Mucosa of rectum (tissue), 2 donors: Measurements from ENCODE around the gene FRMD6.
"Not testable (repeated sequence)": the region's sequence is repeated elsewhere in the genome, so short reads cannot be mapped to it uniquely, and the experiment has no call there.

Source experiments
- H3K27ac ChIP-seq, 2 donors: one replicate each; pipeline ENCODE4 v1.7.0; 2013; ENCODE audit warnings: inconsistent platforms in 2 of 2, low read depth in 2 of 2, low read length in 2 of 2
- H3K27me3 ChIP-seq, 2 donors: one replicate each; pipeline ENCODE4 v1.7.0; 2013; ENCODE audit warnings: low read length in 2 of 2; ENCODE audit not compliant: control insufficient read depth in 2 of 2, insufficient read depth in 2 of 2
- H3K36me3 ChIP-seq, 2 donors: one replicate each; pipeline ENCODE4 v1.7.0; 2013; ENCODE audit warnings: low read length in 2 of 2; ENCODE audit not compliant: control insufficient read depth in 2 of 2, insufficient read depth in 2 of 2
- H3K4me1 ChIP-seq, 2 donors: one replicate each; pipeline ENCODE4 v1.7.0; 2013; ENCODE audit warnings: low read length in 2 of 2, mild to moderate bottlenecking in 1 of 2; ENCODE audit not compliant: control insufficient read depth in 2 of 2, insufficient read depth in 2 of 2
- H3K4me3 ChIP-seq, 2 donors: one replicate each; pipeline ENCODE4 v1.7.0; 2013; ENCODE audit warnings: low read length in 2 of 2
- H3K9ac ChIP-seq, 2 donors: one replicate each; pipeline ENCODE4 v1.7.0; 2013; ENCODE audit warnings: low read length in 2 of 2, low read depth in 1 of 2, mild to moderate bottlenecking in 1 of 2
- H3K9me3 ChIP-seq, 2 donors: one replicate each; pipeline ENCODE4 v1.7.0; 2013; ENCODE audit warnings: low read length in 2 of 2; ENCODE audit not compliant: control insufficient read depth in 2 of 2
- donor health status: healthy.
- donor health status: Normal muscosa, but diverticular disease.

Gene FRMD6

GRCh38 chr14:51626788-51627187, 24.9 kb upstream of the FRMD6 start:
- Histone ChIP-seq H3K4me1 (no peaks in the 10 kb centered on the region), H3K27ac (no peak overlapping the region), H3K27me3 (no peaks in the 10 kb centered on the region), H3K9me3 (no peaks in the 10 kb centered on the region), H3K4me3 (no peak overlapping the region), H3K9ac (no peak overlapping the region), H3K36me3 (no peaks in the 10 kb centered on the region)

GRCh38 chr14:51627313-51627712, 24.4 kb upstream of the FRMD6 start:
- H3K27ac ChIP-seq = no peak overlapping the region
- H3K27me3 ChIP-seq = no peaks in the 10 kb centered on the region
- no peaks in the 10 kb centered on the region for H3K9me3 ChIP-seq
- no peaks in the 10 kb centered on the region for H3K36me3 ChIP-seq
- H3K9ac ChIP-seq = no peak overlapping the region
- no peak overlapping the region for H3K4me3 ChIP-seq
- H3K4me1 ChIP-seq = no peaks in the 10 kb centered on the region

DNA sequence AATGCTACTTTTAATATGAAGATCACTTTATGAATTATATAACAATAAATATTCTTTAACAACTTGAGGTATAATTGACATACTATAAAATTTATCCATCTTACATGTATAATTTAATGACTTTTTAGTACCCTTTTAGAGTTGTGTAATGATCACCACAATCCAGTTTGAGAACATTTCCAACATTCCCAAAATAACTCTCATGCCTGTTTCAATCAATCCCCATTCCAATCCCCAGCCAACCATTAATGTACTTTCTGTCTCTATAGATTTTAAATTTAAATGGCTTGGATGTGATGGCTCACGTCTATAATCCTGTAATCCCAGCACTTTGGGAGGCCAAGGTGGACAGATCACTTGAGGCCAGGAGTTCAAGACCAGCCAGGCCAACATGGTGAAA, 23.5 kb upstream of the FRMD6 start:
- no peaks in the 10 kb centered on the region for H3K27me3 ChIP-seq
- H3K36me3 ChIP-seq = no peaks in the 10 kb centered on the region
- no peak overlapping the region for H3K4me3 ChIP-seq
- no peak overlapping the region for H3K9ac ChIP-seq
- no peak overlapping the region for H3K27ac ChIP-seq
- no peaks in the 10 kb centered on the region for H3K9me3 ChIP-seq
- no peaks in the 10 kb centered on the region for H3K4me1 ChIP-seq

- Histone ChIP-seq H3K4me3 (no peak overlapping the region), H3K9ac (no peak overlapping the region), H3K9me3 (no peaks in the 10 kb centered on the region), H3K27ac (no peak overlapping the region), H3K4me1 (no peaks in the 10 kb centered on the region), H3K27me3 (peaks cover 0 to 1% of the 10 kb centered on the region in 2 donors), H3K36me3 (no peaks in the 10 kb centered on the region)
Observed at GRCh38 chr14:51630987-51631386, 20.7 kb upstream of the FRMD6 start.

GRCh38 chr14:51633298-51633697, 18.4 kb upstream of the FRMD6 start:
- H3K4me3 ChIP-seq, H3K36me3 ChIP-seq, H3K27ac ChIP-seq, H3K9me3 ChIP-seq, H3K4me1 ChIP-seq, H3K9ac ChIP-seq, H3K27me3 ChIP-seq: not testable (repeated sequence)

GRCh38 chr14:51636109-51636508, 15.6 kb upstream of the FRMD6 start:
- no peaks in the 10 kb centered on the region for H3K9me3 ChIP-seq
- no peaks in the 10 kb centered on the region for H3K36me3 ChIP-seq
- peaks cover 0 to 4% of the 10 kb centered on the region in 2 donors for H3K27me3 ChIP-seq
- no peaks in the 10 kb centered on the region for H3K4me1 ChIP-seq
- H3K27ac ChIP-seq = no peak overlapping the region
- H3K4me3 ChIP-seq = no peak overlapping the region
- no peak overlapping the region for H3K9ac ChIP-seq

GRCh38 chr14:51638071-51638944, 13.4 kb upstream of the FRMD6 start:
- Histone ChIP-seq H3K27ac (no peak overlapping the region), H3K36me3 (no peaks in the 10 kb centered on the region), H3K9ac (no peak overlapping the region), H3K27me3 (peaks cover 0 to 4% of the 10 kb centered on the region in 2 donors), H3K4me3 (no peak overlapping the region), H3K9me3 (no peaks in the 10 kb centered on the region), H3K4me1 (no peaks in the 10 kb centered on the region)

DNA sequence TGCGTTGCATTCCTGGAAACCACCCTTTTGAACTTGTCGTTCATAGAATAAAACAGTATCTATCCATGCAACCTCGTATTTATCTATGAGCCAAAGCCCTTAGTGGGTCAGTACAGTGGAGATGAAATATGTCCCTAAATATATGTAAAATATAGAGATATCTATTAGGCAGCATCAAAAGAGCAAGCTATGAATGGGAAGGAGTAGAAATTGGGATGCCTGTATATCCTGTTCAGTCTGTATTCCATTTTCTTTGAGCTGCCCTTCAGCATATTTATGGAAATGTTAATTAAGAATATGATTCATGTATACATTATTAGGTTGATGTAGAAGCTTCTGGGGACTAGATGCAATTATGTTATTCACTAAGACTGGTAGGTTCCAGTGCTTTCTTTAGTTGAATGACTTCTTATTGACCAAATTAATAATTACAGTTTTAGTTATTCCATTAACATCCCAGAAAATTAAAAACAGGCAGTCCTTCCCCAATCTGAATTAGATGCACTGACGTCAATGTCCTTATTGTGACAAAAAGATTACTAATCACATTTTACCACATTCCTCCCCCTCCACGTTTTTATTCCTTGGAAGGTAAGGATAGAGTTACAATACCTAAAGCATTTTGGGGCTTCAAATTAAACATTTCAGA, 11.9 kb upstream of the FRMD6 start:
- no peaks in the 10 kb centered on the region for H3K4me1 ChIP-seq
- no peak overlapping the region for H3K27ac ChIP-seq
- H3K9ac ChIP-seq = no peak overlapping the region
- H3K9me3 ChIP-seq = no peaks in the 10 kb centered on the region
- H3K36me3 ChIP-seq = no peaks in the 10 kb centered on the region
- H3K4me3 ChIP-seq = no peak overlapping the region
- H3K27me3 ChIP-seq = peaks cover 0 to 4% of the 10 kb centered on the region in 2 donors

- H3K27me3 ChIP-seq = no peaks in the 10 kb centered on the region
- no peaks in the 10 kb centered on the region for H3K9me3 ChIP-seq
- H3K4me3 ChIP-seq = no peak overlapping the region
Observed at GRCh38 chr14:51643140-51643539, 8.6 kb upstream of the FRMD6 start.

DNA sequence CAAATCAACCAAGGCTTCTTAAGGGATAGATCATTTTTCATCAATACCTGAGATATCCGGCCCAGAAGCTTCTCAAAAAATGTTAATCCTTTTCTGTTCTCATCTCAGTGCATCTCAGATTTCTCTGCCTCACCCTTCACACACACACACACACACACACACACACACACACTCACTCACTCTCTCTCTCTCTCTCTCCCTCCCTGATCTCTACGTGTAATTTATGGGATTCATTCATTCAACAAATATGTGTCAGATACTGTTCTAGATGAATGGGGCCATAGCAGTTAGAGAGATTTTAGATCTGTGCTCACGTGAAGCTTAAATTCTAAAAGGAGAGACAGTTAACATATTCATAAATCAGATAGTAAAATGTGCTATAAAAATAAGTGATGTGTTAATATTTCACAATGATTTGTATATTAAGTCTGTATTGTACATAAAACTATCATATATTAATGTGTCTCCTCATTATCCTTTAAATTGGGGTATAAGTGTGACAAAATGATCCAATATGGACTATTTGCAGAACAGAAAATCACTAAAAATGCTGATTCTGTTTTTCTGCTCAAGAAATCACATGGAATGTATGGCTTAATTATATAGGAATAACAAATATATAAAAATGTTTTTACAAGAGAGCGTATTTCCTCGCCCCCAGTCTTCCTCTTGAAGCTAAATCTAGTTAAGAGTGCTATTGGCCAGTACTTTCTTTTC, 7.3 kb upstream of the FRMD6 start:
- Histone ChIP-seq H3K27me3 (no peaks in the 10 kb centered on the region), H3K36me3 (no peaks in the 10 kb centered on the region), H3K4me1 (no peaks in the 10 kb centered on the region), H3K9ac (no peak overlapping the region), H3K9me3 (no peaks in the 10 kb centered on the region), H3K27ac (no peak overlapping the region), H3K4me3 (no peak overlapping the region)

More at GRCh38 chr14:51643140-51643539, 8.6 kb upstream of the FRMD6 start:
- no peak overlapping the region for H3K9ac ChIP-seq
- no peaks in the 10 kb centered on the region for H3K36me3 ChIP-seq
- H3K4me1 ChIP-seq = no peaks in the 10 kb centered on the region
- H3K27ac ChIP-seq = no peak overlapping the region
